H1 (cell line): ENCODE measurements around the gene CCDC178. TPM values are rescaled to one million over a fixed set of nuclear protein-coding genes. Genes with fewer than 3 reads are reported as not detected.

ENCODE experiments used
- CTCF ChIA-PET: fragments of 300-600 bp; sonication (Branson Sonifier 250); formaldehyde crosslinking; loops from one replicate; lab custom pipeline; 2021; ENCODE audit not compliant: partially characterized antibody; lab: Charles Lee
- POLR2A ChIA-PET: fragments of 300-600 bp; sonication (Branson Sonifier 250); formaldehyde crosslinking; loops from one replicate; lab custom pipeline; 2021; ENCODE audit warnings: inconsistent platforms; ENCODE audit not compliant: partially characterized antibody; lab: Charles Lee
- DNase-seq, 2 experiments: peaks; one replicate each; pipeline versions ENCODE4 v3.0.0 to v3.0.0-alpha.2; 2010 to 2022; ENCODE audit warnings: low spot score in 2 of 2, low read depth in 1 of 2, mixed read lengths in 1 of 2
- FAIRE-seq: peaks from 2 replicates; lab custom pipeline; 2011; peaks lifted over from hg19 to GRCh38; lab: Jason Lieb, UNC
- H2AFZ ChIP-seq: 2 replicates; pipeline ENCODE4 v1.8.1; 2012; ENCODE audit warnings: low read length, inconsistent platforms
- H2AK5ac ChIP-seq: 2 replicates; pipeline ENCODE4 v1.6.1; 2013; ENCODE audit warnings: low read depth, low read length
- H2BK120ac ChIP-seq: replicated peaks from 2 replicates; pipeline ENCODE3; 2013; ENCODE audit warnings: low read depth, low read length, inconsistent platforms
- H2BK12ac ChIP-seq: 2 replicates; pipeline ENCODE4 v1.6.1; 2013; ENCODE audit warnings: low read depth, low read length
- H2BK15ac ChIP-seq: 2 replicates; pipeline ENCODE4 v1.6.1; 2013; ENCODE audit warnings: low read length
- H2BK20ac ChIP-seq: 2 replicates; pipeline ENCODE4 v1.6.1; 2013; ENCODE audit warnings: low read length
- H2BK5ac ChIP-seq: 2 replicates; pipeline ENCODE4 v1.6.1; 2013; ENCODE audit warnings: low read depth, low read length
- H3K14ac ChIP-seq: 2 replicates; pipeline ENCODE4 v1.6.1; 2013; ENCODE audit warnings: inconsistent platforms; ENCODE audit not compliant: insufficient read length
- H3K18ac ChIP-seq: 2 replicates; pipeline ENCODE4 v1.6.1; 2013; ENCODE audit warnings: low read length; ENCODE audit errors: extremely low read depth
- H3K23ac ChIP-seq: 2 replicates; pipeline ENCODE4 v1.6.1; 2013; ENCODE audit warnings: inconsistent platforms; ENCODE audit not compliant: insufficient read length
- H3K23me2 ChIP-seq: 2 replicates; pipeline ENCODE4 v1.6.1; 2013; ENCODE audit warnings: low read depth, low read length
- H3K27ac ChIP-seq: 2 replicates; pipeline ENCODE4 v1.6.1; 2011; ENCODE audit warnings: low read depth, low read length, inconsistent platforms
- H3K27me3 ChIP-seq, 4 experiments: replicated peaks in 1 of 4; 1 replicate in 1 of 4; 2 replicates in 3 of 4; pipeline versions ENCODE4 v1.6.1 to v1.8.1; 2011 to 2013; ENCODE audit warnings: low read length in 3 of 4, mild to moderate bottlenecking in 3 of 4, inconsistent platforms in 2 of 4, mixed read lengths in 2 of 4, moderate library complexity in 1 of 4; ENCODE audit not compliant: control insufficient read depth in 3 of 4, insufficient read depth in 3 of 4; ENCODE audit errors: extremely low read depth in 1 of 4
- H3K36me3 ChIP-seq, 4 experiments: 2 replicates each; pipeline versions ENCODE4 v1.6.1 to v1.8.1; 2011 to 2013; ENCODE audit warnings: mild to moderate bottlenecking in 4 of 4, low read length in 3 of 4, moderate library complexity in 2 of 4, control low read depth in 1 of 4, inconsistent platforms in 1 of 4; ENCODE audit not compliant: insufficient read depth in 4 of 4, control insufficient read depth in 2 of 4
- H3K4ac ChIP-seq: replicated peaks from 2 replicates; pipeline ENCODE3; 2013; ENCODE audit warnings: low read length, low read depth, mixed read lengths, inconsistent platforms; ENCODE audit not compliant: insufficient read length
- H3K4me1 ChIP-seq, 4 experiments: replicated peaks in 1 of 4; 1 replicate in 1 of 4; 2 replicates in 3 of 4; pipeline versions ENCODE4 v1.6.1 to v1.8.1; 2011 to 2013; ENCODE audit warnings: low read length in 3 of 4, inconsistent platforms in 2 of 4, mixed read lengths in 1 of 4; ENCODE audit not compliant: insufficient read depth in 4 of 4, control insufficient read depth in 3 of 4
- H3K4me2 ChIP-seq, 2 experiments: 2 replicates each; pipeline versions ENCODE4 v1.6.1 to v1.8.1; 2011 to 2013; ENCODE audit warnings: low read depth in 2 of 2, low read length in 2 of 2, control low read depth in 1 of 2, inconsistent platforms in 1 of 2, mild to moderate bottlenecking in 1 of 2; ENCODE audit not compliant: insufficient read depth in 1 of 2
- H3K4me3 ChIP-seq, 4 experiments: fragments of 200-600, 300-600 bp in 1 of 4; sonication (generic), shearing (Covaris generic), sonication (Bioruptor Twin) in 1 of 4; 2 replicates each; pipeline versions ENCODE4 v1.5.1 to v1.8.1; 2011 to 2016; ENCODE audit warnings: low read length in 4 of 4, low read depth in 3 of 4, control low read depth in 2 of 4, inconsistent platforms in 2 of 4, mild to moderate bottlenecking in 2 of 4, mixed read lengths in 1 of 4, moderate library complexity in 1 of 4; ENCODE audit not compliant: insufficient read depth in 2 of 4; ENCODE audit errors: extremely low read depth in 1 of 4
- H3K56ac ChIP-seq: replicated peaks from 2 replicates; pipeline ENCODE3; 2013; ENCODE audit warnings: low read depth, mild to moderate bottlenecking, mixed read lengths, low read length, inconsistent platforms; ENCODE audit not compliant: insufficient read length
- H3K79me1 ChIP-seq: 2 replicates; pipeline ENCODE4 v1.6.1; 2013; ENCODE audit warnings: low read depth, low read length, control low read depth
- H3K79me2 ChIP-seq, 2 experiments: 2 replicates each; pipeline versions ENCODE4 v1.6.1 to v1.8.1; 2012 to 2013; ENCODE audit warnings: low read length in 2 of 2, mild to moderate bottlenecking in 2 of 2, inconsistent platforms in 1 of 2; ENCODE audit not compliant: insufficient read depth in 2 of 2, control insufficient read depth in 1 of 2
- H3K9ac ChIP-seq, 4 experiments: replicated peaks in 1 of 4; 1 replicate in 1 of 4; 2 replicates in 3 of 4; pipeline versions ENCODE4 v1.6.1 to v1.8.1; 2011 to 2013; ENCODE audit warnings: low read depth in 3 of 4, low read length in 3 of 4, control low read depth in 2 of 4, mild to moderate bottlenecking in 2 of 4, moderate library complexity in 2 of 4, inconsistent platforms in 1 of 4; ENCODE audit errors: extremely low read depth in 1 of 4
- H3K9me3 ChIP-seq, 2 experiments: 2 replicates each; pipeline versions ENCODE4 v1.6.1 to v1.8.1; 2012 to 2013; ENCODE audit warnings: mild to moderate bottlenecking in 2 of 2, moderate library complexity in 2 of 2, control low read depth in 1 of 2, inconsistent platforms in 1 of 2, low read depth in 1 of 2, low read length in 1 of 2, mixed read lengths in 1 of 2; ENCODE audit not compliant: insufficient read depth in 2 of 2
- H4K20me1 ChIP-seq, 2 experiments: replicated peaks in 1 of 2; 2 replicates each; pipeline versions ENCODE3 to v1.8.1; 2011 to 2013; ENCODE audit warnings: inconsistent platforms in 2 of 2, low read length in 2 of 2, mild to moderate bottlenecking in 1 of 2; ENCODE audit not compliant: insufficient read depth in 2 of 2, control insufficient read depth in 1 of 2
- H4K5ac ChIP-seq: 2 replicates; pipeline ENCODE4 v1.6.1; 2013; ENCODE audit warnings: low read length, low read depth, mixed read lengths, inconsistent platforms; ENCODE audit not compliant: insufficient read length
- H4K8ac ChIP-seq: 2 replicates; pipeline ENCODE4 v1.8.0; 2013; ENCODE audit warnings: mild to moderate bottlenecking, moderate library complexity, low read length, inconsistent platforms; ENCODE audit not compliant: insufficient read depth; ENCODE audit errors: extremely low read depth
- H4K91ac ChIP-seq: replicated peaks from 2 replicates; pipeline ENCODE3; 2013; ENCODE audit warnings: low read length, mixed read lengths, inconsistent platforms; ENCODE audit not compliant: insufficient read length
- RFX5 ChIP-seq: IDR thresholded peaks from 2 replicates; pipeline ENCODE4 v1.6.1; 2011; ENCODE audit warnings: low read depth, low read length, improper control_type of control experiment, borderline replicate concordance
- TAF1 ChIP-seq: IDR thresholded peaks from 2 replicates; pipeline ENCODE4 v1.6.1; 2011; ENCODE audit warnings: mild to moderate bottlenecking, low read depth, low read length
- WGBS, 2 experiments: shearing (Covaris generic) in 1 of 2; methylation state at CpG; one replicate each; pipeline versions ENCODE4 v1.1.6 to v1.1.7; 2013 to 2015; ENCODE audit warnings: low lambda C conversion rate in 2 of 2, mixed read lengths in 2 of 2, inconsistent platforms in 1 of 2, low coverage in 1 of 2, missing lambda C conversion rate in 1 of 2; ENCODE audit not compliant: insufficient replicate concordance in 2 of 2, insufficient coverage in 1 of 2, insufficient read length in 1 of 2; ENCODE audit errors: extremely low coverage in 1 of 2, missing lambda C conversion rate in 1 of 2; 5-methylcytosine and 5-hydroxymethylcytosine counted together
- polyA plus RNA-seq, 7 experiments: library from polyadenylated mRNA; depleted of rRNA in 3 of 7; stranded (reverse) in 5 of 7; unstranded in 2 of 7; fragments of >200 nt in 5 of 7; fragments of 200-250 nt in 2 of 7; gene quantifications; 1 replicate in 5 of 7; 2 replicates in 1 of 7; 4 replicates in 1 of 7; pipeline versions ENCODE4 v1.2.1 to v1.2.3, GENCODE V29; 2011 to 2013; ENCODE audit warnings: missing spikeins in 2 of 7, mixed read lengths in 2 of 7
- total RNA-seq: library from RNA; stranded (reverse); fragmentation: NEBNext Ultra II Directional; extraction: Animal tissue kit (Norgen Biotek cat#: 25700); gene quantifications from 2 replicates; pipeline ENCODE4 v1.2.1, GENCODE V29; 2021

CCDC178 gene
- total and polyA plus RNA-seq, 2 of the 8 experiments (the other 6 are each of a cell fraction or from before 2014, with no cell fraction given), result not detected

- CTCF ChIA-PET, result interaction anchor here (1.0 to 3.0 kb wide), 5 partner anchors 9 to 194 kb away, joined by 3 to 11 read pairs (median 4); no protein-coding TSS in a partner anchor
Measured at GRCh38 chr18:32908424-32908805, 532.1 kb downstream of the CCDC178 start.

More at GRCh38 chr18:32908424-32908805, 532.1 kb downstream of the CCDC178 start:
- Histone ChIP-seq H2BK12ac (no peak overlapping the region), H2BK20ac (no peak overlapping the region), H2AK5ac (no peak overlapping the region), H3K27me3 (no peaks in the 10 kb centered on the region), H3K9me3 (no peaks in the 10 kb centered on the region), H3K23ac (no peak overlapping the region), H3K4me2 (no peak overlapping the region), H3K18ac (no peak overlapping the region), H3K79me2 (no peaks in the 10 kb centered on the region), H3K4ac (no peak overlapping the region), H3K9ac (no peak overlapping the region), H2BK15ac (no peak overlapping the region), H3K36me3 (no peaks in the 10 kb centered on the region), H4K20me1 (no peaks in the 10 kb centered on the region), H3K27ac (no peak overlapping the region), H2BK5ac (no peak overlapping the region; the same call in 1 of the 2 replicates), H4K8ac (no peak overlapping the region), H3K23me2 (no peaks in the 10 kb centered on the region), H3K4me3 (no peak overlapping the region), H3K56ac (no peak overlapping the region), H4K5ac (no peak overlapping the region), H2AFZ (no peak overlapping the region), H3K14ac (no peak overlapping the region), H4K91ac (no peak overlapping the region), H2BK120ac (no peak overlapping the region), H3K79me1 (no peaks in the 10 kb centered on the region), H3K4me1 (no peaks in the 10 kb centered on the region)
- POLR2A ChIA-PET, result no interaction called here
- WGBS, 2 experiments, result 93% methylated on average over 7 of the region's 7 CpGs; no CpG with 5 or more reads in 1 of the 2 experiments
- no peak for TF ChIP-seq RFX5
- TF ChIP-seq TAF1, result no peak
- no peak for DNase-seq
- FAIRE-seq, result no peak
